Upper lobe of left lung (tissue), 4 donors: ENCODE results near the gene UBAP1.

ENCODE experiments used
- CTCF ChIP-seq, 6 experiments: fragments of 450-650 bp in 4 of 6; fragments of 200-600 bp in 2 of 6; sonication (generic) in 2 of 6; IDR thresholded peaks; one replicate each; pipeline ENCODE4 v1.5.1; 2016 to 2019; ENCODE audit warnings: antibody characterized with exemption in 6 of 6
- EP300 ChIP-seq, 4 donors: sonication (generic); formaldehyde crosslinking; IDR thresholded peaks; one replicate each; pipeline ENCODE4 v1.5.1; 2017; ENCODE audit warnings: antibody characterized with exemption in 4 of 4, control low read depth in 2 of 4
- POLR2A ChIP-seq, 4 donors: fragments of 450-650 bp; IDR thresholded peaks; one replicate each; pipeline ENCODE4 v1.5.1; 2016 to 2017; ENCODE audit warnings: antibody characterized with exemption in 4 of 4, mild to moderate bottlenecking in 2 of 4
- POLR2AphosphoS5 ChIP-seq, 2 donors: sonication (generic); formaldehyde crosslinking; IDR thresholded peaks; one replicate each; pipeline ENCODE4 v1.5.1; 2017; ENCODE audit warnings: antibody characterized with exemption in 2 of 2

GRCh38 chr9:34254141-34254913 lies 75.5 kb downstream of the UBAP1 start:
- TF ChIP-seq CTCF (IDR thresholded peaks at IDR 0.05) (no peak), POLR2A (IDR thresholded peaks at IDR 0.05) (no peak), POLR2AphosphoS5 (IDR thresholded peaks at IDR 0.05) (no peak), EP300 (IDR thresholded peaks at IDR 0.05) (no peak)
